Activated T-helper 1 cell treated with anti-CD3 and anti-CD28 coated beads, Interleukin-2, amount 50 U/mL, for 16 hours (primary cell): ENCODE data around the gene KCNJ1.

ENCODE experiments used
- DNase-seq, 2 donors: peaks; one replicate each; pipeline ENCODE4 v3.0.0-alpha.2; 2020; ENCODE audit warnings: low read depth in 1 of 2, low spot score in 1 of 2

KCNJ1 gene

DNA sequence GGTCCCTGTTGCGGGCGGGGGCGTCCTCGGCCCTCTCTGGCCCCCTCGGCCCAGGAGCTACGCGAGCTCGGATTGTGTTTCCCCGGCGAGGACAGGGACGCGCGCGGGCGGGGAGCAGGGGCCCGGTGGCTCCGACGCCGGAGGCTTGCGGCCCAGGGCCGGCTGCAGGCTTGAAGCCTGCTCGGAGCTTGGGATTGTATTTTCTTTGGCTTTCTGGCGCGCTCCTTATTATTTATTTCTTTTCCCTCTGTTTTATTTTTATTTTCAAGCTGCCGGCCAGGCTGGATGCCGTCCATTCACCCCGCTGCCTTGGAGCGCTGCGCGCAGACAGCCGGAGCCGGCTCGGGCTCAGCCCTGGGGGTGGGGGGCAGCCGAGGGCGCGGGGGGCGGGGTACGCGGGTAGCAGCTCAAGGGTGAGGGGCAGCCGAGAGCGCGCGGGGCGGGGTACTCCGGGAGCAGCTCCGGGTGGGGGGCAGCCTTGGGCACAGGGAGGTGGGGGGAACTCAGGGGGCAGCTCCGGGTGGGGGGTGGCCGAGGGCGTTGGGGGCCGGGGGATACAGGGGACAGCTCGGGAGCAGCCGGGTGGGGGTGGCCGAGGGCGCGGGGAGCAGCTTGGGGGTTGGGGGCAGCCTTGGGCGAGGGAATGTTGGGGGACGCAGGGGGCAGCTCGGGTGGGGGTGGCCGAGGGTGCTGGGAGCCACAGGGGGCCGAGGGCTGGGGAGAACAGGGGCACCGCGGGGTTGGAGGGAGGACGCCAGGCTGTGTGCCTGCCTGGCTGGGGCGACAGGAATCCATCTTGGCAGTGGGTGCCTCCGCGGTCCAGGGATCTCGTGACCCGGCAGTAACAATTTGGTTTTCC, 42.7 kb downstream of the KCNJ1 start:
- no peak for DNase-seq

DNA sequence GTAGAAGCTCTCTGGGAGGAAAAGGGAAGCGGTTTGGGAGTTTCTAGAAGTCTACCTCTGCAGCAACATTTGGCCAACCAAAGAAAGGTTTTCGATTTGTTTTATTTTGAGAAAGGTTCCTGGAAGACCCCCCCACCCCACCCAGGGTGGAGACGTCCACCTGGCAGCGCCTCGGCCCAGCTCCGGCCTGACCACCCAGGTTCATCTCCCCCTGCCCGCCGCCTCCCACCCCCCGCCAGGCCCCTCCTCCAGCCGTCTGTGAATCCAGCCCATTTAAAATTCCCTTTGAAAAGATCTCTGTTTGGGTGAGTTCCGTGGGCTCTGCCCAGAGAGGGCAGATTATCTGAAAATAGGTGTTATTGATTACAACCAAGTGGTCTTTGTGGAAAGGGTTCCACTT, 43.3 kb downstream of the KCNJ1 start:
- DNase-seq, result no peak

DNA sequence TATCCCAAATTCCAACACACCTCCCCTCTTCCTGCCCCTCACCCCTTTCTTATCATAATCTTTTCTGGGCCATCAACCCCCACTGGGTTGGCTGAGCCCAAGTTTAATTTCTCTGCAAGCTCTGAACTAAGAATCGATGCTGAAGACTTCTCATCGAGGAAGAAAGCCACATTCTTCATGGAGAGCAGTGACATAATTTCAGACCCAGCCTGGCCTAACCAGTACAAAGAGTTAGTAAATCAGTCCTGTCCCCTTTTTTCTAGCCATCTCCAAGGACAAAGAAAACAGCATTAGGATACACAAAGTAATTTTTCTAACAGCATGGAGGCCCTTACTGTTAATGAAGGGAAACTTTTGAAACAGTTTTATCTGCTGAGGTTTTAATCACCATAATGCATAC, 45.0 kb downstream of the KCNJ1 start:
- no peak for DNase-seq

DNA sequence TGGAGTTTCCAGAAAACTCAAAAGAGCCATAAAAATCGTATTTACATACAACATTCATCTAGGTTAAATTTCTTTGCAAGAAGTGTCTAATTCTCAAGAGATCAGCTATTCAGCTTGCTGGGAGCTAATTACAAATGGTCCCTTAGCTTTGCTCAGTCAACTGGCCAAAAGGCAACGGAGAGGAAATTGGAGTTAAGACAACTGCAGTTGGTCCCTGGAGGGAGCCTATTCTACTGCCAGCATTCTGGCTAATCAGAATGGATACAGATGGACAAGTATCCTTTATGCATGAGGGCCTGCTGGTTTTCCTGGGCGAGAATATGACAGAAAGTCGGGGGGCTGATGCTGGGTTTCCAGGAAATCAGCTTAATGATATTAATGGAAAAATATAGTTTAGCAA, 45.5 kb downstream of the KCNJ1 start:
- no peak for DNase-seq

DNA sequence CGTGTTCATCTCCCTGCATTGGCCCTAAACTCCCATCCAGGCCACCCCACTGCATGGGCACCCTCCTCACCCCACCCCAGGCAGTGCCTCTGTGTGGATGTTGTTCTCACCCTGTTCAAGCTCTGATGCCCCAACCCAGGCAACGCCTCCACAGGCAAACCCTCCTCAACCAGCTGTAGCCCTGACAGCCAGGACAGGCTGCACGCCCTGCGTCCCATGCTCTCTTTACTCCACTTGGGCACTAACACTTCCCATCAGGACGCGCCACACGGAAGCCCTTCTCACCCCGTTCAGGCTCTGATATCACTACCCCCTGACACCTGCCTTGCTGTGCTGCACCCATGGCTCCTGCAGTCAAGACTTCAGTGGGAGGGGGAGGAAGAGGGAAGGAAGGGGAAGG, 47.9 kb downstream of the KCNJ1 start:
- no peak for DNase-seq

DNA sequence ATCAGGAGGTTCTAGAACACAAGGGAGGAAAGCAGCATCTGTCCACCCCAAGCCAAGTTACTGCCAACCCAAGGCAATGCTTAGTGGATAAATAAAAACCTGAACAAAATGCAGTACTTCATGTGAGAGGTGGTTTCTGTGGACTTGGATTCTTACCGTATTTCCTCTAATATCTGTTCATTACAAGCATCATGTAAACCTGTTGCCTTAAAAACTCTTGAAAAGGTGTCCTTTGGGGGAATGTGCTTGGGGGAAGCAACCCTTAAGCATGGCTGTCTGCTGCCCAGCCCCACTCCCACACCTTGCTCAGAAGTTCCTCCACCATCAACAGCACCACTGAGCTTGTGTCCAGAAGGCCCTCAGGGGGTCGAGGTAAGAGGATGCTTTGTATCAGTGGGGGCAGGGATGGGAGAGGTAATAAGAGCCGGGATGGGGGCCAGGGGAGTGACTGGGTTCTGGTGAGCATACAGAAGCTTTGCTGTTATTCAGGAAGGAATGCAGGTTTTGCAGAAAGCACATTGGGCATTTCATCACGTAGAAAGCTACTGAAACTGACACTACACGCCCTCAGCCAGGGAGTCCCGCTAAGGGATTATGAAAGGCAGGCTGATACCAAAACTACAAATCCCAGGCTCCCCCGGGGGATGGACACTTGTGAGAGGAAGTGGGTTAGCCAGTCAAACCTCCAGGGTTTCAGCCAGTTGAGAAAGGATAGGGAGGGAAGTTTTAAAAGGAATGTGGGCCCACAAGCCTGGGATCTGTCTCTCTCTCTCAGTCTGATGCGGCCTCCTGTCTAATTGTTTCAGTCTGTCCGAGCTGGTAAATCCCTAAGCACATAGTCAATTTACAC, 52.0 kb downstream of the KCNJ1 start:
- DNase-seq, result no peak

DNA sequence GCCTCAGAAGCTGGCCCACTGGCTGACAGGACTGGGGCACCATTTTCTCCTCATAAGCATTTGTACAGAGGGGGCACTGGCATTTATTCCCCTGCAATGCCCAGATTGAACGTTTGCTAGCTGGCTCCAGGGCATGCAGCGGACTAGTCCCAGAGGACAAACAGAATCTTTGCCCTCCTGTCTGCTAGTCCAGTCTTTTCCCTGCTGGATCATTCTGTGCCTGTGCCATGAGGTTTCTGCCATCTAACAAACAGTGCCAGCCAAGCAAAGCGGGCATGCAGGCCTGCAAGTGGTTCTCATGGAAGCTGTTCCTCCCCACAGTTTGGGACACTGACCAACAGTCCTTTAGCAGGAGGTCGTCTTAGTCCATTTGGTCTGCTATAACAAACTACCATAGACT, 53.4 kb downstream of the KCNJ1 start:
- DNase-seq, result no peak

DNA sequence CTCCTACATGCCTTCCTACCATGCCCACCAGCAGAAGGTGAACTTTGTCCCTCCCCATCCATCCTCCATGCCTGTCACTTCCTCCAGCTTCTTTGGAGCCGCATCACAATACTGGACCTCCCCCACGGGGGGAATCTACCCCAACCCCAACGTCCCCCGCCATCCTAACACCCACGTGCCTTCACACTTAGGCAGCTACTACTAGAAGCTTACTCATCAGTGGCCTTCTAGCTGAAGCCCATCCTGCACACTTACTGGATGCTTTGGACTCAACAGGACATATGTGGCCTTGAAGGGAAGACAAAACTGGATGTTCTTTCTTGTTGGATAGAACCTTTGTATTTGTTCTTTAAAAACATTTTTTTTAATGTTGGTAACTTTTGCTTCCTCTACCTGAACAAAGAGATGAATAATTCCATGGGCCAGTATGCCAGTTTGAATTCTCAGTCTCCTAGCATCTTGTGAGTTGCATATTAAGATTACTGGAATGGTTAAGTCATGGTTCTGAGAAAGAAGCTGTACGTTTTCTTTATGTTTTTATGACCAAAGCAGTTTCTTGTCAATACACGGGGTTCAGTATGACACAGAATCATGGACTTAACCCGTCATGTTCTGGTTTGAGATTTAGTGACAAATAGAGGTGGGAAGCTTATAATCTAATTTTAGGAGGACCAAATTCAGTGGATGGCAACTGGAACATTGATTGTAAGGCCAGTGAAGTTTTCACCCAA, 56.1 kb downstream of the KCNJ1 start:
- DNase-seq, result no peak

DNA sequence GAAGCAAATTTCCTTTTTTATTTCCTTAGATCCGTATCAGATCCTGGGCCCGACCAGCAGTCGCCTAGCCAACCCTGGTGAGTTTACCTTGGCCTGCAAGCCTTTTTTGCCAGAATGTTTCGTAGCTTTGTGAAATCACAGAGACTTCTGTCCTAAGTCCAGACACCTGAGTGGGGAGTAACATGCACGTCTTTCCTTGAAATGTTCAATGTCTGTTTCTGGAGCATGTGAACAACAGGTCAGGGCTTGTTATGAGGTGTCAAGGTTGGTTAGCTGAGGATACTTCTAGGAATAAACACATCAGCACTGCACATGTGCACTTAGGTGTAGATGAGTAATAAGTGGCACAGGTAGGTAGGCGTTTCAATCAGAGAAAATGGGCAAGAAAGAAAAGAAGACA, 58.0 kb downstream of the KCNJ1 start:
- no peak for DNase-seq

DNA sequence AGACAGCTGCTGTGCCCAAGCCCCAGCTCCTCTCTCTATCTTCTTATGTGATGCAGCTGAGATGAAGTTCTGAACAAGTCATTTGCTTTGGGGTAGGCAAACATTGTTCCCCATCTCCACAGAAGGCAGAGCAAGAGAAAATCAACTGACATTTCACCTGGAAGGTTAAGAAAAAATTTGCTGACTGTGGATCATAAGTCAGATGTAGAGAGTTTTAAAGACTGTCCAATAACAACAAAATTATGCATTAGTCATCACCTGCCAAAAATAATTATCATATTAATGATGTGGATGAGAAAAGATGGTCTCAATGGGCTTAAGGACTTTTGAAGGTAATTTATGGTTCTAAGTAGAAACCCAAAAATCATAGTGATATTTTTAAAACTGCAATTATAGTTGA, 59.2 kb downstream of the KCNJ1 start:
- DNase-seq, result no peak

DNA sequence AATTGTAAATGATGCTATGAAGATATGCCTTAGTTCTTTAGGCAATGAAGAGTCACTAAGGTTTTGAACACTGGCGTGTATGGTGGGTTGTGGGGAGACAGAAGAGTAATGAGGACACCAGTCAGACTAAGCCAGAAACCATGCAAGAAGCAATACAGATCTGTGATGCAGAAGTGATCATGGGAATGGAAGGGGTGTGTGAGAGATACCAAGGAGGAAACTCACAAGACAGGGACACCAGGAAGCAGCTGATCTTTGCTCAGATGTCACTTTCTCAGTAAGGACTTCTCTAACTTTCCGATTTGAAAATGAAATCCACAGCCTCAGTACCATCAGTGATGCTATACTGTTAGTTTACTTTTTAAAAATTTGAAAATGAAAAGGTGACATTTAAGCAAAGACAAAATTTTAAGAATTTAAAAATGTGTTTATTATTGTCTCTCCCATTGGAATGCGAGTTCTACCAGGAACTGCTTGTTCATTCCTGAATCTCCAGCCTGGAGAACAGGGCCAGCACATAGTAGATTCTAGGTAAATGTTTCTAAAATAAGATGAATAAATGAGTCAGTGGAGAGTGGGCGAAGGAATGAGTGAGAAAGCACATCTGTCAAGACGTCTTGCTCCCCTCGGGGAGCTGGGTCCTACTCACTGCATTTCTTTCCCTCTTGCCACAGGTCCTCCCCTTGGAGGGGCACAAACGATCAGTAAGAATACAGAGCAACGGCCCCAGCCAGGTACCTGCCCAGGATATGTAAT, 60.4 kb downstream of the KCNJ1 start:
- DNase-seq, result no peak

DNA sequence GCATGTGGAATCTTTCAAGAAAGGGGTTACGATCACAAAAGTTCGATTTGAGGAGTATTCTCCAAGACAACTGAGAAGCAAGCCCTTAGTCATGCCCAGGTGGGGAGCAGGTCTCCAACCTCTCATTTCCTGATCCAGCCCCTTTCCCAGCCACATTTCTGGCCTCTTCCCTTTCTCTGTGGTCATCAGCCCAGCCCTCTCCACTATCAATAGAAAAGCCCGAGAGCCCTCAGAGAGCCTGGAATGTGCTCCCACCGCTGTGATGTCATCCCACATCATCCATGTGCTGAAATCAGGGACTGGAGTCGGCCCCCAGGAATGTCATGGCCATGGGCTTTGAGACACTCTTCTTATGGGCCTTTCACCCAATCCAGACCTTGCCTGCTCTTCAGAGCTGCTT, 62.6 kb downstream of the KCNJ1 start:
- DNase-seq, result no peak

DNA sequence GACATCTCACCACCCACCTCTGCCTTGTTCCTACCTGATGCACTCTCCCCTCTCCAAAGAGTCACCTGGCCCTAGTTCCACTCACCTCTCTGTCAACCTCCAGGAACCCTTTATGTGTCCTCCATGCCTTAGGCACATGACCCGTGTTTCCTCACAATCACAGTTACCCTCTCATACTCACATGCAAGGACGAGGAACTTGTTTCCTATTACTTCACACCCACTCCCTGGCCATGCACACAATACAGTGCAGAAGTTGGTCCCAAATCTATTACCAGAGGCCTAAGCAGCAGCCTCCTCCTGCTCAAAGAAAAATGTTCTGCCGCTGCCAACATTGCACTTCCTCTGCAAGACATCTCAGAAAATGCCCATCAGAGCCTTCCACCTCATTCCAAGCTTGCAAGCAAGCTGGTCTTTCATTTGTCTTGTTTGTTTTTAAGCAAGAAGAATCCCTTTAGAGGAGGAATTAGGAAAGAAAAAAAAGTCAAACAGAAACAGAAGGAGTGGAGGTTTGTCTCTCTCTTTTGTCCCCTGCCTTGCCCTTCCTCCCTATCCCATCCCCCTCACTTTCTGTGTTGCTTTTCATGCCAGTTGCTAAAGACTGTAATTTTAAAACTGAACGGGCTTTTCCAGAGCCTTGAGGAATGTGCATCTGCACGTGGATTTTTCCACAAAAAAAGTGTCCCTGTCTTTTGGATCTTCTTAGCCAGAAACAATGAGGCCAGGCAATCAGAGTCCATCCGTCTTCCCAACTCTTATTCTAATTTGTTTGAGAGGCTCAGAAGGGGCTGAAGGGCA, 63.4 kb downstream of the KCNJ1 start:
- DNase-seq, result no peak

DNA sequence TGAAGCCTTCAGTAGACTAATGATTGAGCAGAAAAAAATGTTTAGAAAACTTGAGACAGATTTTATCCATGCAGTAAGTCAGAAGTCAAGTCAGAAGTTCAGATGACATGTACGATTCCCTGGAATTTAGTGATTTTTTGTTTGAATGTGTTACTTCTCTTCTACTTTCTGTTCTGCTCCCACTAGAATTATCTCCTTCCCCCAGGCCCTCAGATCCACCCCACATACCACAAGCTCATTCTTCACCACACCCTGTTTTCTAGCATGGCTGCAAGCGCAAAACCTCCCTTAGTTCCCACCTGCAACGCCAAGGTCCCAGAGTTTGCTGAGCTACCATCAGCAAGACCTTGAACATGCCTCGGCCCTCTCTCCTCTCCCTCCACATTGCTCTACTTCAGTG, 64.1 kb downstream of the KCNJ1 start:
- no peak for DNase-seq

DNA sequence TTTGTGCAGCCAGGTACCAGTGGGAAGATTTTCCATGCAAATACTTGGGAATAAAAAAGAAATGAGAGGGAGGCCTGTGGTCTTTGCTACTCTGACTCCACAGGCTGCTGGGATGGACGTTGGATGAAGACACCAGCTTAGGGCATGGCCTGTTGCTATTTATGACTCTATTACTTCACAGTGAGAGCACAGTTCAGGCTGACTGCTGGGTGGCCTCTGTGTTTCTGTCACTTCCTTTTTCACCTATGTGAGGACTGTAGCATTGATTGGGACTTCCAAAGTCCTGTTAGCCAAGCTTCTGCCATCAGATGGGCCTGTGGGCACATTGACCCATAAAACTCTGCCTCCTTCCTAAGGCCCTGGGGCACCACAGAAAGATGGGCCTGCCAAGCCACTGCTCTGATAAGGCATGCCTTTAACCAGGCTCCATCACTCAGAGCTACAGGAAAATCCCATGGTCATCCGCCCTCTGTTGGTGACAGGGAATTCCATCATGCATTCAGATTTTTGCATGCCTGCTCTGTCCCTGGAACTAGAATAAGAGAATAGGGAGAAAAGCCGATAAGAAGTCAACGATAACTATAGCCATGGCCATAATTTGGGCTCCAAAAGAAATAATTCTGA, 64.6 kb downstream of the KCNJ1 start:
- no peak for DNase-seq

DNA sequence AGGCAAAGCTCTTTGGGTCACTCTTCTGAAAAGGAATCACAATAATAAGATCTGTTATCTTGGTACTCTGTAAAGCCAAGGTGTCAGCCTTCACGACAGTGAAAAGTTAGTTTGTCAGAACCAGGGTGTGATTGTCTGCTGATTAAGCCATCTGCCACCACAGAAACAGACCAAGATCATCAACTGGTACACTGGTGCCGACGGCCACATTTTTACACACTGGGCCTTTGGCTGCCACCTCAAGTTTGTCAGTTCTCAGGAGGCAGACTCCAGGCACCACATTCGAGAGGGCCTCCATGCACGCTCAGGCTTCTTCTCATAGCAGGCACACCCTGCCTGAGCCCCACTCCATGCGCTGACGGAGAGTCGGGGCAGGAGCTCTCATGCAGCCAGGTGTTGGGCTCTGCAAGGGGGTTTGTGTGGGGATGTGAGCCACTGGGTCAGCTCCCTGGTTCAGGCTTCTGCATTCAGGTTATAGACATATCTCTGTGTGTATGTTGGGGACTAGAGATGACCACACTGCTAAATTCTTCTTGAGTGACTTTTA, 66.2 kb downstream of the KCNJ1 start:
- no peak for DNase-seq

DNA sequence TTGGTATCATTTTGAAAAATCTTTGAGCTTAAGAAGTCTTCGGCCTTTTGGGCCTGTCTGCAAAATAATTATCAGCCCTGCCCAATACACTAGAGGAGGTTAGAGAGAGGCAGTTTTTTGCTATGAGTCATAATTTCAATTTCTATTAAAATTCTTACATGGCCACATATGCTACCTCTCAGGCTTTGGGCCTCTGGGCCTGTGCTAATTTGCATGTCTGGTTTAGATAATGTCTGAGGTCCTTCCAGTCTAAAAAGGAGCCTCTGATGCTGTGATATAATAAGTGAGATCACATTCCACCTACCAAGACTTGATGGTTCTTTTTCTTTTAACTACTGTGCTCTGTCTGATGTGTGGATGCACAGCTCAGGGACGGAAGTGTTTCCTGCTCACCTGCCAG, 70.8 kb downstream of the KCNJ1 start:
- no peak for DNase-seq

DNA sequence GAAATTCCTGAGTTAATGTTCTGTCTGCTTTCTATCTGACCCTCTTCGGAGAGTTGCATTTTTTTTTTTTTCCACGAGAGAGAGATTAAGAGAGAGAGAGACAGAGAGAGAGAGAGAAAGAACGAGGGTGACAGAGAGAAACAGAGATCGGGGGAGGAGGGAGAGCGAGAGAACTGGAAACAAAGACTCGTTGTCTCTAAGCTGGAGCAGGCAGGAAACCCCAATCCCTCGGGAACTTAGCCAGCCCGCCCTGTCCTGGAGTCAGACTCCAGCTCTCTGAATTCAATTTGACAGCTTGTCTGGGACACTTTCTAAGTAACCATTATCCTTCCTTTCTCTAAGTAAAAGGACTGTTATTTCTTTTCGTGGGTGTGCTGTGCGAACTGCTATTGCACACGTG, 76.9 kb downstream of the KCNJ1 start:
- DNase-seq, result no peak

DNA sequence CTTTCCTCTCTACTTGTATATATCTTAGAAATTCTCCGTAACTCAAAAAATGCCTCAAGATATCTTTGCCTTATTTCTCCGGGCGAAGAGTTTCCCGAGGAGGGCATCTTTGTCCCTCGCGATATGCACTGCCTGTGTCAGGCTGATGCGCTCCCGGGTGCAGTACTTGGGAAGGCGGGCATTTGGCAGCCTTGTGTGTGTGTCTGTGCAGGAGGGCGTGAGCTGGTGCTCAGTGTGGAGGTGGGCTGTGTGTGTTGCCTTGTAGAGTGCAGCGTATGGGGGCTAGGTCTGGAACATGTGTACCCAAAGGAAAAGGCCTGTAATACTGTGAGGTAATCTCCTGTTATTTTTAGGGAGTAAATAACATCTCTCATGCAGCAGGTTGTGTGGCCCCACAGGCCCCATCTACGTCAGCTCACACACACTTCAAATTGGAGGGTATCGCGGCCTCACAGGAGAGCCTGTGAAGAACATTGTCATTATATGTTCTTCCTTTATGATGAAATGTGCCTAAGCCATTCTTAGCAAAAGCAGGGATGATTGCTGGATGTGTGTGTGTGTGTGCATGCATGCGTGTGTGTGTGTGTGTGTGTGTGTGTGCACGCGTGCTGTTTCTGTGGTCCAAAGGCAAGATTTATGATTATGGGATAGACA, 77.5 kb downstream of the KCNJ1 start:
- no peak for DNase-seq
